KOPT-K1 (cell line): ENCODE data around the gene NCS1.

Experiments used
- H3K27ac ChIP-seq: fragments of 200-600 bp; sonication (generic); 2 replicates; pipeline ENCODE4 v1.5.1; 2016; ENCODE audit warnings: antibody characterized with exemption, mild to moderate bottlenecking, low read depth, low read length; ENCODE audit not compliant: poor library complexity, severe bottlenecking
- H3K36me3 ChIP-seq: fragments of 200-600 bp; sonication (generic); 2 replicates; pipeline ENCODE4 v1.5.1; 2017; ENCODE audit warnings: antibody characterized with exemption, mild to moderate bottlenecking, low read length, moderate library complexity; ENCODE audit not compliant: insufficient read depth
- H3K9me3 ChIP-seq: fragments of 200-600 bp; sonication (generic); 2 replicates; pipeline ENCODE4 v1.5.1; 2017; ENCODE audit warnings: antibody characterized with exemption, low read length, mild to moderate bottlenecking; ENCODE audit not compliant: insufficient read depth, poor library complexity, severe bottlenecking

NCS1 gene

GRCh38 chr9:130179331-130179907, 7.2 kb downstream of the NCS1 start:
- Histone ChIP-seq H3K9me3 (no peaks in the 10 kb centered on the region), H3K27ac (no peak overlapping the region), H3K36me3 (no peaks in the 10 kb centered on the region)

DNA sequence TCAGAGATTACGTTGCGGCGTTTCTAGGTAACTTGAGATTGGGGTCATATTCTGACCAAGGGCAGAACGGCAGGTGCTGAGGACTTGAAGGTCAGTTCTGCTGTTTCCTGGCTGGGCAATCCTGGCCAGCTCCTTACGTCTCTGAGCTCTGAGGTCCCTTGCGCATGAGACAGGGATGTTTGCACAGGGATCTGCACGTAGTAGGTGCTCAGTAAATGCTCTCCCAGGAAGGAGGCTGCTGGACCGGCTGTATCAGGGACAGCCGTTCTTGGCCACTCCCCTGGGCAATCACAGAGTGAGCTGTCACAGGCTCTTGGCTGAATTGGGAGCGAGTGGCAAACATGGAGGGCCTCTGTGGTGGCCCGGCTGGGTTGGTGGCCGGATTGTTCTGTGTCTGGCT, 8.3 kb downstream of the NCS1 start:
- no peaks in the 10 kb centered on the region for H3K36me3 ChIP-seq
- H3K27ac ChIP-seq = no peak overlapping the region
- no peaks in the 10 kb centered on the region for H3K9me3 ChIP-seq

DNA sequence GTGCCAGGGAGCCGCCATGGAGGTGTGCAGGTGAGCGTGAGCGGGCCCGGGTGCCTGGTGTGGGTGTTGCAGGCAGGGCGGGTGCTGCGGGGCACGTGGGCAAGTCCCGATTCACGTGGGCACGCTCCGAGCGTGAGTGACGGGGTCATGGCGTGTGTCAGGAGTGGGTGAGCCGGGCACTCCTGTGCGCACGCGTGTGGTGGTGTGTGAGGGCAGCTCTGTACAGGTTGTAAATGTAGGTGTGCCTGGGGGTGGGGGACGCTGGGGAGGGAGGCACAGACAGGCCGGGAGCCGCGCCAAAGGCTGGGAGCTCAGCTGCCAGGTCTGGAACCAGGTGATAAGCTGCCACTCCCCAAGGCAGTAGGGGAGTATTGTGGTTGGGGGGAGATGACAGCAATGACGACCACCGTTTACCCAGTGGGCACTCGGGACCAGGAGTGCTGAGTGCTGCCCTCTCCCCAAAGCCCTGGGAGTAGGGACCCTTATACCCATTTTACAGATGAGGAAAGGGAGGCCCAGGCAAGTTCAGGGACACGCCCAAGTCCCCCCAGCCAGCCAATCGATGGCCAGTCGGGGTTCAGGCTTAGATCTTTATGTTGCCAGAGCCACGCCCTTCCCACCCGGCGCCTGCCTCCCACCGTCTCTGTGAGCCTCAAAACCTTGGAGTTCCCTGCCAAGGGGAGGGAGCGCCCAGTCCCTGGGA, 9.6 kb downstream of the NCS1 start:
- Histone ChIP-seq H3K9me3 (no peaks in the 10 kb centered on the region), H3K27ac (no peak overlapping the region), H3K36me3 (no peaks in the 10 kb centered on the region)

- H3K36me3 ChIP-seq = no peaks in the 10 kb centered on the region
- no peak overlapping the region for H3K27ac ChIP-seq
- no peaks in the 10 kb centered on the region for H3K9me3 ChIP-seq
These were observed 10.2 kb downstream of the NCS1 start for GRCh38 chr9:130182381-130182909.

DNA sequence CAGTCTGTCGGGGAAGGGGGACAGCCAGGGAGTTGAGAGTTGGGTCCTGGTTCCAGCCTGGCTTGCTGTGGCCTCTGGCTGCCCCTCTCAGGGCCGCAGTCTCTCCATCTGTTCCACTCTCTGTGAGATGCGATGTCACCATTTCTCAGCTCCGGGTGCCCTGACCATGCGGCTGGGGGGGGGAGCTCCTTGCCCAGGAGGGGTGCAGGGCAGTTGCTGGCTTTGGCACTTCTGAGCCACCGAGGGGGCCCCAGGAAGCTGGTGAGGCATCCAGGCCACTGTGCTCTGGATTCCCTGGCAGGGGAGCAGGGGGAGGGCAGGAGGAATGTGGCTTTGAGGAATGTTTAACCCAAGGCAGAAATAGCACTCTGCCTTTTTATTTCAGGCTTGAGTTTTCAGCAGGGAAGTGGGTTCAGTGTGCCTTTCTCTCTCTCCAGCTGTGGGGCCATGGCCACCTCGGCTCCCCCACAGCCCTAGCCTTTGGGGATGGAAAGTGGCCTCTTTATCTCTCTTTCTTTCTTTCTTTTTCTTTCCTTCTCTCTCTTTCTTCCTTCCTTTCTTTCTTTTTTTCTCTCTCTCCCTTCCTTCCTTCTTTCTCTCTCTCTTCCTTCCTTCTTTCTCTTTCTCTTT, 11.0 kb downstream of the NCS1 start:
- no peaks in the 10 kb centered on the region for H3K36me3 ChIP-seq
- H3K9me3 ChIP-seq = no peaks in the 10 kb centered on the region
- no peak overlapping the region for H3K27ac ChIP-seq

DNA sequence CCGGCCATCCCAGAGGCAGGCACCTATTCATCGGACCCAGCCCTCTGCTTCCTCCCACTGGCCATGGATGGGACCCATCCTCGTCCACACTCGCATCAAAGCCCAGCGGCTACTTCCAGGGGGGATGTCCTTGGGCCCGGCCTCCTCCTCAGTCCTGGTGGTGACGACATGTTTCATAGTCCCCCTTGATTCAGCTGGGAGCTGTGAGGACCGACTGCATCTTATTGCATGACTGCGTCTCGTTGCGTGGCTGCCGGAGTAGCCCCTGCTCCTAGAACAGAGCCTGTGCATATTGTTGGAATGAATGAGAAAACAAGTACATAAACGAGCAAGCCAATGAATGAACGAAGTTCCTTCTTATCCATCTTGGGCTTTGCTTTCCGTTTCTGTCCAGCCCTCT, 12.8 kb downstream of the NCS1 start:
- Histone ChIP-seq H3K9me3 (no peaks in the 10 kb centered on the region), H3K36me3 (no peaks in the 10 kb centered on the region), H3K27ac (no peak overlapping the region)

- H3K36me3 ChIP-seq = no peaks in the 10 kb centered on the region
- no peak overlapping the region for H3K27ac ChIP-seq
- H3K9me3 ChIP-seq = no peaks in the 10 kb centered on the region
These were observed 13.4 kb downstream of the NCS1 start for GRCh38 chr9:130185490-130186031.

- Histone ChIP-seq H3K9me3 (no peaks in the 10 kb centered on the region), H3K27ac (no peak overlapping the region), H3K36me3 (no peaks in the 10 kb centered on the region)
These were observed 13.8 kb downstream of the NCS1 start for GRCh38 chr9:130186051-130186450.

DNA sequence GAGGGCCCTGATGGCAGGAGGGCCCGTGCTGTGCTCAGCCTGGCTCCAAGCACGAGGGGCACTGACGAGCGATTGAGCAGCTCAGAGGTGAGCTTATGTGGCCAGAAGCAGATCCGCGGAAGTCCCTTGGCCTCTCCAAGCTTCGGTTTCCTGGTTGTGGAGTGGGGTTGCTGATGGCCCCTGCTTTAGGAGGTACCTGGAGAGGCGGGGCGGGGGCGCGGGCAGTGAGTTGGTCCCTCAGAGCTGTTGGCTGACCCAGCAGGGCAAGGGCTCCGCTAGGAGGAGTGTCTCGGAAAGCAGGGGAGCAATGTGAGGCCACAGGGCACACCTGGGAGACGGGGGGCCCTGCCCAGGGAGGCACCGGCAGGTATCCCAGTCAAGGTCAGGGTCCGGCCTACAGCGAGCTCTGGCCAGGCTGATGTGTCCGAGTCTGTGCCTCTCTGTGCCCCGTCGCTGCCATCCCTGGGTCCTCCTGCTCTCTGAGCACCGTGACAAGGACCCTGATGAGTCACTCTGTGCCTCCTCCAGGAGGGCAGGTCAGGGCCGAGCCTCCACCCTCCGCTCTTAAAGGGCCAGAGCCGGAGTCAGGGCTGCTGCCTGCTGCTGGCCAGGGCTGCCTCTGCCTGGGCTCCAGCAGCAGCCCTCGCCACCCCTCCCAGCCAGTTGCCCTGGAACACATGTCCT, 14.8 kb downstream of the NCS1 start:
- Histone ChIP-seq H3K9me3 (no peaks in the 10 kb centered on the region), H3K27ac (no peak overlapping the region), H3K36me3 (no peaks in the 10 kb centered on the region)

- H3K27ac ChIP-seq = no peak overlapping the region
- H3K9me3 ChIP-seq = no peaks in the 10 kb centered on the region
- H3K36me3 ChIP-seq = no peaks in the 10 kb centered on the region
These were observed 15.3 kb downstream of the NCS1 start for GRCh38 chr9:130187523-130187846.

GRCh38 chr9:130188860-130189481, 16.8 kb downstream of the NCS1 start:
- no peaks in the 10 kb centered on the region for H3K36me3 ChIP-seq
- H3K9me3 ChIP-seq = no peaks in the 10 kb centered on the region
- H3K27ac ChIP-seq = no peak overlapping the region

DNA sequence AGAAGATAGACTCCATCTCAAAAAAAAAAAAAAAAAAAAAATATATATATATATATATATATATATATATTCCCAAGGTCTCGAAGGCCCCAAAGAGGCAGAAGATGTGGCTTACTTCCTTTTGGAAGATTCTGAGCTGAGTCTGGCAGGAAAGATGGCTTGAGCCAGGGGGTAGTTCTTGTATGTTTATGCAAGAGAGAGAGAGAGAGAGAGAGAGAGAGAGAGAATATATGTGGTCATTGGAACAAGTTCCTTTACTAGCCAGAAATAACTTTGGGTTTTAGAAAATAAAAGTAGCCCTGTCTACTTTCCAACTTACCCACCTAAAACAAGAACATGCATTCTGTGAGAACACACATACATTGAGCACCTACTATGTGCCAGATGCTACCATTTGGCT, 17.6 kb downstream of the NCS1 start:
- no peaks in the 10 kb centered on the region for H3K36me3 ChIP-seq
- H3K27ac ChIP-seq = no peak overlapping the region
- H3K9me3 ChIP-seq = no peaks in the 10 kb centered on the region

DNA sequence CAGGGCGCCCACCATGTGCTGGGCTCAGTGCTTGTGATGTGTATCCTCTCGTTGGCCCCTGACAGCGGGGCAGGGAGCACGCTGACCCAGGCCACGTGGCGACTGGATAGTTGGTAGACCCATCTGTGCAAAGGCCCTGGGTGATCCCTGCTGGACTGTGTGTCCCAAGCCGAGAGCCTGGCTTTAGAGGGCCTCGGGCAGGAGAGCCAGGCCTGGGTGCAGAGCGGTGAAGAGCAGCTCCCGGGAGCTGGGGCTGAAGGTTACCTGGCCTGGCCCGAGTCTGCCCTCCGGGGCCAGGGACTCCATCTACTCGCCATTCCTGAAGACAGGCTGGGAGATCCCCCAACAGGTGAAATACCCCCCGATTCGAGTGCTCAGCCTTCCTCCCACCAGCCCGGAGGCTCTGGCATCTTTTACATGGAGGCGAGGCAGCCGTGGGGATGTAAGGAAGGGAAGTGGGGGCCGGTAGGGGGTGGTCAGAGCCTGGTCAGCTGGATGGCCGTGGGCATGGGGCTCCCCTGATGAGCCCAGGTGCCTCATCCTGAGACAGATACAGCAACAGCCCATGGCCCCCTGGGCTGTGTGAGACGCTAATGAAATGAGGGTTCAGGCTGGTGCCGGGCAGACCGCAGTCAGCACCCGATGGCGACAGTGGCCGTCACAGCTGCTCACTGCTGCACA, 19.0 kb downstream of the NCS1 start:
- Histone ChIP-seq H3K9me3 (no peaks in the 10 kb centered on the region), H3K36me3 (no peaks in the 10 kb centered on the region), H3K27ac (no peak overlapping the region)

- H3K9me3 ChIP-seq = no peaks in the 10 kb centered on the region
- no peaks in the 10 kb centered on the region for H3K36me3 ChIP-seq
- H3K27ac ChIP-seq = no peak overlapping the region
These were observed 19.5 kb downstream of the NCS1 start for GRCh38 chr9:130191749-130192120.
